Activated CD8-positive, alpha-beta memory T cell treated with anti-CD3 and anti-CD28 coated beads for 4 hours (primary cell): ENCODE measurements around the gene NTNG1.

Source experiments
- DNase-seq, 2 donors: peaks; one replicate each; pipeline ENCODE4 v3.0.0-alpha.2; 2020; ENCODE audit warnings: low read depth in 2 of 2

NTNG1 gene

GRCh38 chr1:107454791-107455190 is 314.0 kb downstream of the NTNG1 start:
- no peak for DNase-seq

- no peak for DNase-seq
Observed at GRCh38 chr1:107457989-107458388, 317.1 kb downstream of the NTNG1 start.

- no peak for DNase-seq
Observed at GRCh38 chr1:107459204-107459904, 318.5 kb downstream of the NTNG1 start.

GRCh38 chr1:107460035-107460434 is 319.2 kb downstream of the NTNG1 start:
- no peak for DNase-seq

- DNase-seq = no peak
Observed at GRCh38 chr1:107464827-107465226, 324.0 kb downstream of the NTNG1 start.

- no peak for DNase-seq
Observed at GRCh38 chr1:107467286-107467685, 326.4 kb downstream of the NTNG1 start.

- DNase-seq = no peak
Observed at GRCh38 chr1:107467811-107468210, 327.0 kb downstream of the NTNG1 start.

GRCh38 chr1:107473065-107473464 is 332.2 kb downstream of the NTNG1 start:
- no peak for DNase-seq

- DNase-seq = no peak
Observed at GRCh38 chr1:107474877-107475612, 334.2 kb downstream of the NTNG1 start.

GRCh38 chr1:107477233-107477632 is 336.4 kb downstream of the NTNG1 start:
- DNase-seq = no peak

- no peak for DNase-seq
Observed at GRCh38 chr1:107479865-107480350, 339.1 kb downstream of the NTNG1 start.

GRCh38 chr1:107480548-107481415 is 339.9 kb downstream of the NTNG1 start:
- DNase-seq = no peak

GRCh38 chr1:107481756-107482384 is 341.0 kb downstream of the NTNG1 start:
- DNase-seq = no peak

- DNase-seq = no peak
Observed at GRCh38 chr1:107483949-107484348, 343.1 kb downstream of the NTNG1 start.

GRCh38 chr1:107486349-107486748 is 345.5 kb downstream of the NTNG1 start:
- no peak for DNase-seq

GRCh38 chr1:107487506-107487905 is 346.7 kb downstream of the NTNG1 start:
- DNase-seq = no peak

GRCh38 chr1:107491582-107491981 is 350.7 kb downstream of the NTNG1 start:
- no peak for DNase-seq

- no peak for DNase-seq
Observed at GRCh38 chr1:107493111-107493716, 352.4 kb downstream of the NTNG1 start.

GRCh38 chr1:107494061-107494460 is 353.2 kb downstream of the NTNG1 start:
- DNase-seq = no peak

- DNase-seq = no peak
Observed at GRCh38 chr1:107496002-107496401, 355.2 kb downstream of the NTNG1 start.

GRCh38 chr1:107499139-107499744 is 358.4 kb downstream of the NTNG1 start:
- no peak for DNase-seq
